ENCODE data around the gene MAP9. TPM values are rescaled to one million over a fixed set of nuclear protein-coding genes. Genes with fewer than 3 reads are reported as not detected.

MAP9 gene
- total RNA-seq, 1 donor from 2014 or later, result 21.0 TPM

DNA sequence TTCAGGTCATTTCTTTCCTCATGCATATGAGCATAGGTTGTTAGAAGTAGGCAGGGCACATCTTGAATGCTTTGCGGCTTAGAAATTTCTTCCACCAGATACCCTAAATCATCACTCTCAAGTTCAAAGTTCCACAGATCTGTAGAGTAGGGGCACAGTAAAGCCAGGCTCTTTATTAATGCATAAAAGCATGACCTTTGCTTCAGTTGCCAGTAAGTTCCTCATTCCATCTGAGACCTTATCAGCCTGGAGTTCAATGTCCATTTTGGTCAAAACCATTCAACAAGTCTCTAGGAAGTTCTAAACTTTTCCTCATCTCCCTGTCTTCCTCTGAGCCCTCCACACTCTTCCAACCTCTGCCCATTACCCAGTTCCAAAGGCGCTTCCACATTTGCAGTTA is 77.7 kb downstream of the MAP9 start:
- Histone ChIP-seq H3K27me3 (ENCODE audit: insufficient read depth, low read length) (no peaks in the 10 kb centered on the region), H3K79me2 (ENCODE audit: insufficient read depth, low read length) (no peaks in the 10 kb centered on the region), H3K4me2 (ENCODE audit: low read length) (no peak overlapping the region), H4K20me1 (ENCODE audit: insufficient read depth, low read length) (no peaks in the 10 kb centered on the region), H2AFZ (ENCODE audit: low read depth, low read length) (no peak overlapping the region), H3K4me3 (ENCODE audit: insufficient read depth, low read depth, low read length) (no peak overlapping the region), H3K27ac (ENCODE audit: low read depth, low read length) (no peak overlapping the region), H3K9ac (ENCODE audit: low read length) (no peak overlapping the region), H3K4me1 (ENCODE audit: insufficient read depth, low read length) (no peaks in the 10 kb centered on the region), H3K36me3 (ENCODE audit: insufficient read depth, low read length) (no peaks in the 10 kb centered on the region), H3K9me3 (ENCODE audit: insufficient read depth, low read depth, low read length) (no peaks in the 10 kb centered on the region)
- FAIRE-seq, result no peak
- Mint-ChIP-seq H3K4me3 (ENCODE audit: unreplicated experiment) (no peak overlapping the region), H3K27me3 (ENCODE audit: low read depth, unreplicated experiment) (no peaks in the 10 kb centered on the region), H3K36me3 (ENCODE audit: low read depth, unreplicated experiment) (no peaks in the 10 kb centered on the region), H3K4me1 (ENCODE audit: low read depth, unreplicated experiment) (no peaks in the 10 kb centered on the region), H3K9me3 (ENCODE audit: unreplicated experiment) (no peaks in the 10 kb centered on the region), H3K27ac (ENCODE audit: unreplicated experiment) (no peak overlapping the region)
- TF ChIP-seq, protein P1, sequence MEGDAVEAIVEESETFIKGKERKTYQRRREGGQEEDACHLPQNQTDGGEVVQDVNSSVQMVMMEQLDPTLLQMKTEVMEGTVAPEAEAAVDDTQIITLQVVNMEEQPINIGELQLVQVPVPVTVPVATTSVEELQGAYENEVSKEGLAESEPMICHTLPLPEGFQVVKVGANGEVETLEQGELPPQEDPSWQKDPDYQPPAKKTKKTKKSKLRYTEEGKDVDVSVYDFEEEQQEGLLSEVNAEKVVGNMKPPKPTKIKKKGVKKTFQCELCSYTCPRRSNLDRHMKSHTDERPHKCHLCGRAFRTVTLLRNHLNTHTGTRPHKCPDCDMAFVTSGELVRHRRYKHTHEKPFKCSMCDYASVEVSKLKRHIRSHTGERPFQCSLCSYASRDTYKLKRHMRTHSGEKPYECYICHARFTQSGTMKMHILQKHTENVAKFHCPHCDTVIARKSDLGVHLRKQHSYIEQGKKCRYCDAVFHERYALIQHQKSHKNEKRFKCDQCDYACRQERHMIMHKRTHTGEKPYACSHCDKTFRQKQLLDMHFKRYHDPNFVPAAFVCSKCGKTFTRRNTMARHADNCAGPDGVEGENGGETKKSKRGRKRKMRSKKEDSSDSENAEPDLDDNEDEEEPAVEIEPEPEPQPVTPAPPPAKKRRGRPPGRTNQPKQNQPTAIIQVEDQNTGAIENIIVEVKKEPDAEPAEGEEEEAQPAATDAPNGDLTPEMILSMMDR (IDR thresholded peaks at IDR 0.05; ENCODE audit: insufficient read depth, low read depth, low read length), result no peak
- no peak for TF ChIP-seq EZH2 (IDR thresholded peaks at IDR 0.05; ENCODE audit: insufficient read depth, low read length)
- no peak for DNase-seq (ENCODE audit: low read depth)

Other genes starting within 250 kb of the MAP9 start
- 0.09 TPM in 1 of 2 replicates, not detected in the other for gene NPY2R, start 168.3 kb downstream of the MAP9 start, total RNA-seq

All from astrocyte (in vitro differentiated cells and primary cell).